Measurements from ENCODE around the gene ELP4. TPM values are rescaled to one million over a fixed set of nuclear protein-coding genes. Genes with fewer than 3 reads are reported as not detected.
"Not testable (repeated sequence)": the region's sequence is repeated elsewhere in the genome, so short reads cannot be mapped to it uniquely, and the experiment has no call there.

ELP4 gene
- total and polyA plus RNA-seq, 8 donors = 15.5 to 26.0 (median 21.9) TPM

GRCh38 chr11:31687861-31688260 lies 178.3 kb downstream of the ELP4 start:
- ATAC-seq = no peak
- Histone ChIP-seq H3K36me3 (no peaks in the 10 kb centered on the region), H3K4me3 (no peak overlapping the region), H3K4me1 (peaks cover 0 to 3% of the 10 kb centered on the region in 2 donors), H3K27ac (no peak overlapping the region), H3K27me3 (no peaks in the 10 kb centered on the region), H3K9me3 (no peaks in the 10 kb centered on the region)
- no peak for DNase-seq
- TF ChIP-seq CTCF (IDR thresholded peaks at IDR 0.05) = no peak
- intact Hi-C loops (cut with DNase I) = no loop called here

- DNase-seq (no peak), ATAC-seq (no peak)
- no peak overlapping the region for H3K4me3 ChIP-seq
- H3K9me3 ChIP-seq = peaks cover 0 to 10% of the 10 kb centered on the region in 2 donors
- no peaks in the 10 kb centered on the region for H3K36me3 ChIP-seq
- no peaks in the 10 kb centered on the region for H3K27me3 ChIP-seq
- H3K27ac ChIP-seq = no peak overlapping the region
- intact Hi-C loops (cut with DNase I) = no loop called here
- peaks cover 0 to 3% of the 10 kb centered on the region in 2 donors for H3K4me1 ChIP-seq
- no peak for TF ChIP-seq CTCF (IDR thresholded peaks at IDR 0.05)
Measured at GRCh38 chr11:31689559-31689958, 180.0 kb downstream of the ELP4 start.

- Histone ChIP-seq H3K36me3 (no peaks in the 10 kb centered on the region), H3K27me3 (no peaks in the 10 kb centered on the region), H3K27ac (no peak overlapping the region), H3K4me3 (no peak overlapping the region), H3K4me1 (peaks cover 0 to 3% of the 10 kb centered on the region in 2 donors), H3K9me3 (peaks cover 0 to 10% of the 10 kb centered on the region in 2 donors)
- no peak for TF ChIP-seq CTCF (IDR thresholded peaks at IDR 0.05)
- intact Hi-C loops (cut with DNase I) = no loop called here
- ATAC-seq (no peak), DNase-seq (no peak)
Measured at GRCh38 chr11:31690041-31690440, 180.5 kb downstream of the ELP4 start.

- ATAC-seq (no peak), DNase-seq (no peak)
- intact Hi-C loops (cut with DNase I) = no loop called here
- Histone ChIP-seq H3K27ac (no peak overlapping the region), H3K4me3 (no peak overlapping the region), H3K27me3 (no peaks in the 10 kb centered on the region), H3K9me3 (peaks cover 0 to 10% of the 10 kb centered on the region in 2 donors), H3K36me3 (no peaks in the 10 kb centered on the region), H3K4me1 (peaks cover 0 to 3% of the 10 kb centered on the region in 2 donors)
- no peak for TF ChIP-seq CTCF (IDR thresholded peaks at IDR 0.05)
Measured at GRCh38 chr11:31690516-31690915, 180.9 kb downstream of the ELP4 start.

- Histone ChIP-seq H3K27me3 (no peaks in the 10 kb centered on the region), H3K27ac (no peak overlapping the region), H3K4me1 (peaks cover 0 to 3% of the 10 kb centered on the region in 2 donors), H3K4me3 (no peak overlapping the region), H3K9me3 (peaks cover 0 to 10% of the 10 kb centered on the region in 2 donors), H3K36me3 (no peaks in the 10 kb centered on the region)
- no peak for DNase-seq
- no peak for TF ChIP-seq CTCF (IDR thresholded peaks at IDR 0.05)
- intact Hi-C loops (cut with DNase I) = no loop called here
- ATAC-seq = no peak
Measured at GRCh38 chr11:31692466-31692865, 182.9 kb downstream of the ELP4 start.

GRCh38 chr11:31697049-31697448 lies 187.5 kb downstream of the ELP4 start:
- H3K4me3 ChIP-seq; H3K27ac ChIP-seq; H3K4me1 ChIP-seq; H3K36me3 ChIP-seq; ATAC-seq; H3K27me3 ChIP-seq; DNase-seq; intact Hi-C loops (cut with DNase I): not testable (repeated sequence)
- peaks cover 0 to 10% of the 10 kb centered on the region in 2 donors for H3K9me3 ChIP-seq
